ENCODE measurements around the gene PDAP1.
"Not testable (repeated sequence)": the region's sequence is repeated elsewhere in the genome, so short reads cannot be mapped to it uniquely, and the experiment has no call there.

Gene PDAP1

GRCh38 chr7:99424932-99425730, 16.7 kb upstream of the PDAP1 start:
- DNase-seq (ENCODE audit: low read depth) = no peak

GRCh38 chr7:99422625-99423024, 14.2 kb upstream of the PDAP1 start:
- DNase-seq (ENCODE audit: low read depth) = no peak

GRCh38 chr7:99422186-99422585, 13.8 kb upstream of the PDAP1 start:
- no peak for DNase-seq (ENCODE audit: low read depth)

- DNase-seq (ENCODE audit: low read depth) = no peak
Observed at GRCh38 chr7:99420986-99421385, 12.6 kb upstream of the PDAP1 start.

- no peak for DNase-seq (ENCODE audit: low read depth)
Observed at GRCh38 chr7:99420213-99420612, 11.8 kb upstream of the PDAP1 start.

- DNase-seq (ENCODE audit: low read depth) = no peak
Observed at GRCh38 chr7:99419323-99420021, 11.1 kb upstream of the PDAP1 start.

GRCh38 chr7:99418260-99418659, 9.9 kb upstream of the PDAP1 start:
- no peak for DNase-seq (ENCODE audit: low read depth)

GRCh38 chr7:99415513-99416127, 7.2 kb upstream of the PDAP1 start:
- DNase-seq (ENCODE audit: low read depth) = not testable (repeated sequence)

GRCh38 chr7:99410635-99411034, 2.2 kb upstream of the PDAP1 start:
- no peak for DNase-seq (ENCODE audit: low read depth)

GRCh38 chr7:99409806-99410205, 1.4 kb upstream of the PDAP1 start:
- no peak for DNase-seq (ENCODE audit: low read depth)

GRCh38 chr7:99409192-99409572, 785 bp upstream of the PDAP1 start:
- no peak for DNase-seq (ENCODE audit: low read depth)

GRCh38 chr7:99407872-99408378, 472 bp downstream of the PDAP1 start:
- DNase-seq (ENCODE audit: low read depth) = peak; percentile 28

- DNase-seq (ENCODE audit: low read depth) = no peak
Observed at GRCh38 chr7:99406557-99406956, 1.8 kb downstream of the PDAP1 start.

GRCh38 chr7:99404977-99405320, 3.4 kb downstream of the PDAP1 start:
- no peak for DNase-seq (ENCODE audit: low read depth)

- no peak for DNase-seq (ENCODE audit: low read depth)
Observed at GRCh38 chr7:99404235-99404976, 4.0 kb downstream of the PDAP1 start.

- no peak for DNase-seq (ENCODE audit: low read depth)
Observed at GRCh38 chr7:99403764-99404163, 4.6 kb downstream of the PDAP1 start.

GRCh38 chr7:99402854-99403253, 5.5 kb downstream of the PDAP1 start:
- DNase-seq (ENCODE audit: low read depth) = no peak

GRCh38 chr7:99399597-99399996, 8.8 kb downstream of the PDAP1 start:
- no peak for DNase-seq (ENCODE audit: low read depth)

GRCh38 chr7:99398891-99399445, 9.4 kb downstream of the PDAP1 start:
- DNase-seq (ENCODE audit: low read depth) = no peak

GRCh38 chr7:99397297-99397983, 11.0 kb downstream of the PDAP1 start:
- DNase-seq (ENCODE audit: low read depth) = no peak

All from activated T-cell treated with anti-CD3 and anti-CD28 coated beads for 48 hours (primary cell).